Cardiac fibroblast (primary cell): Measurements from ENCODE around the gene AATK.

Source experiments
- DNase-seq, 2 donors: peaks; one replicate each; pipeline versions ENCODE4 v3.0.0 to v3.0.0-alpha.2; 2010; ENCODE audit warnings: low read depth in 2 of 2
- H3K4me3 ChIP-seq, 2 donors: replicated peaks in 1 of 2; 1 replicate in 1 of 2; 2 replicates in 1 of 2; pipeline ENCODE4 v1.5.1; 2011; ENCODE audit warnings: low read depth in 2 of 2, low read length in 2 of 2, mild to moderate bottlenecking in 2 of 2, moderate library complexity in 1 of 2
- TF ChIP-seq, protein P1 (sequence below): IDR thresholded peaks from one replicate; pipeline ENCODE4 v1.5.1; 2011; ENCODE audit warnings: low read depth, mild to moderate bottlenecking, low read length, inconsistent platforms

AATK gene

DNA sequence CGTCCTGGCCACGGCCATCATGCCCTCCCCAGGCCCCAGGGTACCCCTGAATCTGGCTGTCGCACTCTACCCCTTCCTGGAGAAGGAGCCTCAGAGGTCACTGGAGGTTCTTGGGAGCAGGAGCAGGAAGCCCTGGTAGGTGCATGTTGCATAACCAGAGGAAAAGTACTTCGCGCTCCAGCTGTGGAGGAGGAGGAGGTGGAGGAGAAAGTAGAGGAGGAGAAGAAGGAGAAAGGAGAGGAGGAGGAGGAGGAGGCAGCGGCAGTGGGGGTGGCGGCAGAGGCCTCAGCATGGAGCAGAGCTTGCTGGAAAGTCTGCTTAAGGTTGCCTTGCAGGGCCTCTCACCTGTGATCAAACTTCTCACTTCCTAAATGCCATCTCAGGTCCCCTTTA, 69.3 kb downstream of the AATK start:
- TF ChIP-seq, protein P1, sequence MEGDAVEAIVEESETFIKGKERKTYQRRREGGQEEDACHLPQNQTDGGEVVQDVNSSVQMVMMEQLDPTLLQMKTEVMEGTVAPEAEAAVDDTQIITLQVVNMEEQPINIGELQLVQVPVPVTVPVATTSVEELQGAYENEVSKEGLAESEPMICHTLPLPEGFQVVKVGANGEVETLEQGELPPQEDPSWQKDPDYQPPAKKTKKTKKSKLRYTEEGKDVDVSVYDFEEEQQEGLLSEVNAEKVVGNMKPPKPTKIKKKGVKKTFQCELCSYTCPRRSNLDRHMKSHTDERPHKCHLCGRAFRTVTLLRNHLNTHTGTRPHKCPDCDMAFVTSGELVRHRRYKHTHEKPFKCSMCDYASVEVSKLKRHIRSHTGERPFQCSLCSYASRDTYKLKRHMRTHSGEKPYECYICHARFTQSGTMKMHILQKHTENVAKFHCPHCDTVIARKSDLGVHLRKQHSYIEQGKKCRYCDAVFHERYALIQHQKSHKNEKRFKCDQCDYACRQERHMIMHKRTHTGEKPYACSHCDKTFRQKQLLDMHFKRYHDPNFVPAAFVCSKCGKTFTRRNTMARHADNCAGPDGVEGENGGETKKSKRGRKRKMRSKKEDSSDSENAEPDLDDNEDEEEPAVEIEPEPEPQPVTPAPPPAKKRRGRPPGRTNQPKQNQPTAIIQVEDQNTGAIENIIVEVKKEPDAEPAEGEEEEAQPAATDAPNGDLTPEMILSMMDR, result no peak
- peak in 1 of 2 donors; percentile 13 for DNase-seq
- H3K4me3 ChIP-seq, result no peak overlapping the region

DNA sequence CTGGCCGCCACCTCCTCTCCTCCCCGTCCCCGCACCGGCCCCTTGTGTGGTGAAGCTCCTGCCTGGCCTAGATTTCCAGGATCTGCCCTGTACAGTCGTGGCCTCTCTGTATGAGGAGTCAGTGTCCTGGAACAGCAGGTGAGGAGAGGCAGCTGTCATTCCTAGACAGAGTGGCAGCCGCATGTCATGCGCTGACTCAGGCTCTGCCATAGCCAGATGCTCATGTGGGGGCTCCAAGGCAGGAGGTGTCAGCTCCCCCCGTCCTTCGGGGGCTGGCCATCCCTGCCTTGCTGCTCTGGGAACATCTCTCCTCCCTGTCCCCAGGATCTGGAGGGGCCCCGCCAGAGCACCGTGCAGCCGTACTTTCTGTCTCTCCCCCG, 70.6 kb downstream of the AATK start:
- TF ChIP-seq, protein P1, result no peak
- H3K4me3 ChIP-seq, result peak overlapping the region in 1 of 2 donors; percentile 1
- no peak for DNase-seq

GRCh38 chr17:81094509-81095382, 71.3 kb downstream of the AATK start:
- H3K4me3 ChIP-seq, result peak overlapping the region in 1 of 2 donors; percentile 1
- DNase-seq, result peak; percentile 97 to 100
- TF ChIP-seq, protein P1, result no peak

DNA sequence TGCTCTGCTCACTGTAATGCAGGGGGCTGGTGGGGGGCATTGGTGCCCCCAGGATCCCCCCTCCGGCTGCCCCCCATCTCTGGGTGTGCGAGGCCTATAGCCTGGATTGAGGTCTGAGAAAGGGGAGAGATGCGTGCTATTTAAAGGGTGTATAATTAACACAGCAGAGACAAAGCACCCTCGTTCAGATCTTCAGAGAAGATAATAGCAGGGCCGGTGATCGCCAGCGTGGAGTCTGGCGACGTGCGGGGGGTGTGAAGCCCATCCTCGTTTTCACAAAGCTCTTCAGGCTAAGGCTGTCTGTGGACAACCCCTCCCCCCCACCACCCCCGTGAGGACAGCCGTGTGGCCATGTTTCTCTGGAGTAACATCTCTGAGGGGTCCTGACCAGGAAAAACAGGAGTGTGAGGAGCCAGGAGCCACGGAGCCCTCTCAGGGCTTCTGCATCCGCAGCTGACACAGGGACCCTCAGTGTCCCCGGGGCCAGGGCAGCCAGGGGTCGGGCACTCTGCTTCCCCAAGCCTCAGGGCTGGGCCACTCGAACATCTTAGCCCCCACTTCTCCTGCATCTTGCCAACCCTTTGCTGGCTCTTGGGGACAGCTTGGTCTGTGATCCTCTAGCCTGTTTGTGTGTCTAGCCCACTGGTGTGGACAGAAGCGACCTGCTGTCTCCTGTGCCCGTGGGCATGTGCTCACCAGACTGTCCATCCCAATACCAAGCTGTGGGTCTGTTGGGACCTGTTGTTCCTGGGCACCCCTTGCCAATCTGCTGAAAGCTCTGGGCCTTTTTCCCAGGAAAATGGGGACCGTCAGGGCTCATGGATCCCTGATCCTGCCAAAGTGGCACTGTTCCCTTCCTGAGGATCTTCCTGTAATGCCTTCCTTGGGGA, 72.2 kb downstream of the AATK start:
- TF ChIP-seq, protein P1, result no peak
- DNase-seq, result no peak
- no peak overlapping the region for H3K4me3 ChIP-seq

DNA sequence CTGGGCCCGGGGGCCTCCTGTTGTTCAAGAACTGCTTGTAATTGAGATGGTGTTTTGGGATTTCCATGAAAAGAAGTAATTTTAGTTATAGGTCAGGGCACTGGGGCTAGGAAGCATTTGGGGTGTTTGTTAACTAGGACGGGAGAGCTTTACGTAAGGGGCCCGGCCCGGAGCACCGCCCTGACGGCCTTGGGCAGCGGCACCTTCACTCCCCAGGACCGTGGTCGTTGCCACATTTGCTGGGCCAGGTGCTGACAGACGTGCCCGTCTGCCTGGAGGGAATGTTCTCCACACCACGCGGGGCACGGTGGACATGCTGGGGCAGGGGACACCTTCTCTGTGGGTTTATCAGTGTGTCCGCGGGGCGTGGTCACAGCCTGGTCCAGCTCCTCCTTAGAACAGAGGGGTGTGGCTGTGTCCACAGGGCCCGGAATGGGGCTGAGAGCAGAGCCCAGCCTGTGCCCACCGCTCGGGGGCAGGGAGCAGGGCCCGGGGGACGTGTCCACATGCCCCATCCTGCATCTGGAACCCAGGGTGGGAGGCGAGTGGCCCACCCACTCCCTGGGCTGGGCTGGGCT, 73.4 kb downstream of the AATK start:
- H3K4me3 ChIP-seq, result no peak overlapping the region
- no peak for DNase-seq
- TF ChIP-seq, protein P1, result no peak

DNA sequence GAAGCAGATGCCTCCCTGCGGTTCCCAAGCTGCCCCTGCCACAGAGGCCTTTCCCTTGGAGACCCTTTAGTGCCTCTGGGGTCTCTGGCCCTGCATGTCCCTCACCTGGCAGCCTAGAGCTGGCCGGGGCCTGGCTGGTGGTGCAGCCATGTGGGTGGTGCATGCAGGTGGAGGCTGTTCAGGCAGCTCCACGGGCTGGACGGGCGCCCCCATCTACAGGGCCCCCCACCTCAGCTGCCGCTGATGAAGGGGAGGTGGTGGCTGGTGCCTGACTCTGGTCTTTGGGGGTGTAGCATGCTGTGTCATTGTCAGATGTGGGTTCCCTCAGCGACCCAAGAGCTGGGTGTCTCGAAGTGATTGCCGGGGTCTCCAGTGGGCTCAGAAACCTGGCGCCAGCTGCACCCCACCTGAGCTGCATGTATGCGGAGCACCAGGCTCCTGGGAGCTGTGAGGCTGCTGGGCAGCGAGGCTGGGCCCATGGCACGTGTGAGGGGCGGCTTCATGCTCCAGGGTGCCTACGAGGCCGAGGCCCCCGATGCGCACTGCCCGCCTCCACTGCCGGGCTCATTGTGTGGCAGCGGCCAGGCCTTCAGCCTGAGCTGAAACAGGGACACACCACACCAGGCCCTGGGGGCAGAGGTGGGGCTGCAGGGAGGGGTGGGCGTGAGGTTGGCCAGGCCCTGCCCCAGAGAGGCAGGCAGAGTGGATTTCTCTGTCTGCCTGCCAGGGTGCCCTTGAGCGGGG, 74.1 kb downstream of the AATK start:
- no peak for DNase-seq
- H3K4me3 ChIP-seq, result no peak overlapping the region
- TF ChIP-seq, protein P1, result no peak
